Activated gamma-delta T cell treated with anti-CD3 and anti-CD28 coated beads, Interleukin-2, amount 50 U/mL, for 16 hours (primary cell): ENCODE results near the gene RASAL3.
A peak's percentile ranks its signal among the peaks of the same experiment; 100 is the strongest.

Source experiments
- DNase-seq: peaks from one replicate; pipeline ENCODE4 v3.0.0-alpha.2; 2020; ENCODE audit warnings: low read depth

The RASAL3 gene

DNA sequence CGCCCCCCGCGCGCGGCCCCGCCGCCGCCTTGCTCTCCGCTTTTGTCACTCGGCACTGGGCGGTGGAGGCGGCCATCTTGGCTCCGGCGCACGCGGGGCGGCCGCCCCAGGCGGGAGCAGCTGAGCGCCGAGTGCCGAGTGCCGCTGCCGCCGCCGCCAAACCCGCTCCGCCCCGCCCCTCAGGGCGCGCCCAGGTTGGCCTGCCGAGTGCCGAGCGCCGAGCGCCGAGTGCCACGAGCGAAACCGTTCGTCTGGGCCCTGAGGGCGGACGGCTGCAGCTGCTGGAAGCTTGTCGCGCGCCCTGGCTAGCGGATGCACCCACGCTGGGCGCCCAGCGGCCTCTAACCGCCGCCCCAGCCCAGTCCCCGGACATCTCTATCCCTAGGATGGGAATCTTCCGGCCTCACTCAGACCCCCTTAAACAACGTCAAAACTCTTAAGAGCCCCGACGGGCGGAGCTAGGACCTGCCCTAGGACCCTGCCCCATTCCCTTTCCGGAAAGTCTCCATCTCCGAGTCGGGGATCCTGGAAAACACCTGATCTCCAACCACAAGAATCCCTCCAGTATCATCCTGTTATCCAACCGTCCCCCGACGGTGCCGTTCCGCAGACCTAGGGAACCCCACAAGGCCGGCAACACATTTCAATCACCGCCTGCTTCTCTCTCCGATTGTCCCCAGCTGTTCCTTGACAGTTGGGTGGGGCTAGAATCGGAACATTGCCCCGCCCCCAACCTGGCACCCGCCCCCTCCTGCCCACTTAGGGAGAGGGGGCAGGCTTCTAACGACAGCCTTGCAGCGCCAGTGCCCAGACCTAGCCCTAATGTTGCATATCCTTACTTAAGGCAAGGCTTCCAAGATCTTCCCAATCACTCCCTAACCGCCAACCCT, 31.5 kb downstream of the RASAL3 start:
- peak; percentile 89 for DNase-seq

DNA sequence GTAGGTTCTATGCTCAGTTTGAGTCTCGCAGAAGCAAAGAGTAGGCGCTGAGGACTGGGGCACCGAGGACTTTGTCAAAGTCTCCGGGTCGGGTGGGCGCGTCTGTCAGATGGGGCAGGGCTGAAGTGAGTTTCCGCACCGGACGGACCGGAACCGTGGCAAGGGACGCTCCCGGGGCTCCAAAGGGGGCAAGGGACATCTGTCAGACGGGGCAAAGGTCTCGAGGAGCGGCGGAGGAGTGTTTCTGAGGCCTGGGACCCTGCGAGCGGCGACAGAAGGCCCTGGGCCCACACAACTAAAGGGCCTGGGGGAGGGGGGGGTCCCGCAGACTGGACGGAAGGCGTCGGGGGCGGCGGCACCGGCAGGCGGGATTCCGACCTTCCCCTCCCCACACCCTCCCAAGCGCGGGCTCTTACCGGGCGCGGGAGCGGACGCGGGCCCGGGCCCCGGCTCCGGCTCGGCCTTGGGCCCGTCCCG, 32.3 kb downstream of the RASAL3 start:
- no peak for DNase-seq

GRCh38 chr19:15431396-15432017, 32.8 kb downstream of the RASAL3 start:
- DNase-seq: no peak

DNA sequence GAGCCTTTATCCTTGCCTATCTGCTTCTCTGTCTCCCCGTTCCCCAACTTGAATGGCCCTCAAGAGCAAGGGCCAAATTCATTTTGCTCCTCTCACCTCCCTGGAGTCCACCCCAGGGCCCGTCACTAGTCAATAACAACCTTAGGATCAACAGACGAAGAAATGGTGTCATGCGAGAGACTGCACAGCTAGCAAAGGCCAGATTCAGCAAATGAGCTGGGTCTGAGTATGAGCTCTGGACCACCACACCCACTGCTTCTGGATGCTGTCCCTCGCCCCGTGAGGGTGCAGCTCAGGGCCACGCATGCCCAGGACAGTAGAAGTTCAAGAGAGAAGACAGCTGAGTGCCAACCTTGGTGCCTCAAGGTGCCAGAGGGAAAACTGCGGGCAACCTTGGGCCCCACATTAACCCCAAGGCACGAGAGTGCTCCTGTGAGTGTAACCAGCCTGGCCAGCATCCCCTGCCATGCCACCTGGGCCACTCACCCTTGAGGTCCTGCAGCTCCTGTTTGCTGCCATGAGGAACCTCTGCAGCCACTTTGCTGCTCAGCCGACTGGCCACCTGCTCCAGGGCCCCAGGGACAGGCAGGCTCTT, 33.7 kb downstream of the RASAL3 start:
- no peak for DNase-seq

- DNase-seq: no peak
Measured at GRCh38 chr19:15429825-15430467, 34.4 kb downstream of the RASAL3 start.

- no peak for DNase-seq
Measured at GRCh38 chr19:15428956-15429824, 35.2 kb downstream of the RASAL3 start.

DNA sequence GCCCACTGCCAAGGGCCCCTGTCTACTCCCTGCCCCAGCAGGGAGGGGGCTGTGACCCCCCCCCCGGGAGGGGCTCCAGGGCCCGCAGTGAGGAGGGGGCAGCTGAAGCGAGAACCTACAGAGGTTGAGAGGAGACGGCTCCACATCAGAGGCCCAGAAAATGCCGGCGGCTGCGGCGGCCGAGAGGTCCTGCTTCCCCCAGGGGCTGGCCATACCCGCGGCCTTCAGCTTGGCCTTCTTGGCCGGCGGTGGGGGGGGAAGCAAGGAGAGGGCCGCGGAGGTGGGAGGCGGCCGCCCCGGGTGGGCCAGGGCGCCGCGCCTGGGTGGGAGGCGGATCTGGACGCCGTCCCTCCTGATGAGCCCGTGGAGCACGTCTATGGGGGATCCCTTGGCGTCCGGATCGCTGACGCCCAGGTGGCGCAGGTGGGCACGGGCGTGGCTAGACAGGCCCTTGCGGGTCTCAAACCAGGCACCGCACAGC, 36.3 kb downstream of the RASAL3 start:
- no peak for DNase-seq

DNA sequence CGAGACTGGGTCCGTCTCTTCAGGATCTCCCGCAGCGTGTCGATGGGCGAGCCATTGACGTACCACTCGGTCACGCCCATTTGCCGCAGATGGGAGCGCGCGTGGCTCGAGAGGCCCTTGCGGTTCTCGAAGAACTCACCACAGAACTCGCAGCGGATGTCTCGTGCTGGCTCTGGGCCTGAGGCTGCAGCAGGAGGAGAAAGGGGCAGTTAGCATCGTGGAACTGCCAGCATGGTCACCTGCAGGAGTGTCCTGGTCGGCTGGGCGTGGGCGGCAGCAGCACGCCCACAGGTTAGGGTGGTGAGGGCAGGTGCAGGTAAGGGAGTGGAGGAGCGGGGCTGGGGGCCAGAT, 37.0 kb downstream of the RASAL3 start:
- DNase-seq: no peak

GRCh38 chr19:15426485-15427349, 37.6 kb downstream of the RASAL3 start:
- no peak for DNase-seq

GRCh38 chr19:15425321-15425950, 38.9 kb downstream of the RASAL3 start:
- no peak for DNase-seq

DNA sequence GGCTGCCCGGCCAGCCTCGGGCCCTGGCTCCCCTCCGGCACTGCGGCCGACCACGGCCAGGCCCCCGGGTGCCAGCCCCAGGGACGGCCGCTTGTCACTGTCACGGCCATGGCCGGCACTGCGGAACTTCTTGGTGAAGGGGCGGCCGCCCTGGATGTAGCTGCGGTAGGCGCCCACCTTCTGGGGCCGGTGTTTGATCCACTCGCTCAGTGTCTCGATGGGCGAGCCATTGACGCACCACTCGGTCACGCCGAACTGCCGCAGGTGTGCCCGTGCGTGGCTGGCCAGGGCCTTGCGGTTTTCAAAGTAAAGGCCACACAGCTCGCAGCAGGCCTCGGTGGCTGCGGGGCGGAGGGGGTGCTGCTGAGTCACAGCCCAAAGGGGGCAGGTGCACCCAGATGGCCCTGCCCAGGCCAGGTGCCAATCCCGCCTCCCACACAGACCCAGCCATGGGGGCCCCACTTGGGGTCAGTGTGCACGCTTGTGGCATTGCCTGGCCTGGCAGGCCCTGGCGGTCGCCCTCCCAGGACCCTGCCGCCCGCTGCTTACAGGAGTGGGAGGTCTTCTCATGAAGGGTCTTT, 39.6 kb downstream of the RASAL3 start:
- DNase-seq: no peak

GRCh38 chr19:15424121-15424520, 40.2 kb downstream of the RASAL3 start:
- DNase-seq: no peak

DNA sequence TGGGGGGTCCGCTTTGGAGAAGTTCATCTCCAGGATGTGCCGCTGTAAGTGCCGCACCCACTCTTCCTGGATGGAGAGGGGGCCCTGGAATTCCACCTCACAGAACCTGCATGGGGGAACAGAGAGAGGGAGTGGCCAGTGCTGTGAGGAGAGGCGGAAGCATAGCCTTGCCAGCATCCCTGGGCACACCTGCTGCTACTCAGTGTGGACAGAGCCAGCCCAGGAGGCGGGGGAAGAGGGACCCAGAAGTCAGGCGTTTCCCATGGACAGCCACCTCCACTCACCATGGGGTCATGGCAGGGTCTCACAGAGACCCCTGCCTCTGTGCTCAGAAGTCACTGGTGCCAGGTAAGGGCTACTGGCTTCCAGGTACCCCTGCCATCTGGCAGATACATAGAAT, 41.2 kb downstream of the RASAL3 start:
- DNase-seq: no peak

- no peak for DNase-seq
Measured at GRCh38 chr19:15422296-15423075, 41.9 kb downstream of the RASAL3 start.

- DNase-seq: no peak
Measured at GRCh38 chr19:15421721-15422260, 42.6 kb downstream of the RASAL3 start.

- DNase-seq: no peak
Measured at GRCh38 chr19:15421136-15421695, 43.1 kb downstream of the RASAL3 start.

- no peak for DNase-seq
Measured at GRCh38 chr19:15419413-15420025, 44.8 kb downstream of the RASAL3 start.
